Vagina (tissue), 2 donors: ENCODE results near the gene CCDC27.

Experiments used
- POLR2A ChIP-seq, 2 donors: fragments of 450-650 bp; IDR thresholded peaks; one replicate each; pipeline ENCODE4 v1.6.1; 2017; ENCODE audit warnings: antibody characterized with exemption in 2 of 2, mild to moderate bottlenecking in 2 of 2, moderate library complexity in 2 of 2
- POLR2AphosphoS5 ChIP-seq, 2 donors: sonication (generic); formaldehyde crosslinking; IDR thresholded peaks; one replicate each; pipeline ENCODE4 v1.9.0; 2017; ENCODE audit warnings: antibody characterized with exemption in 2 of 2, mild to moderate bottlenecking in 2 of 2, low read depth in 1 of 2; ENCODE audit not compliant: insufficient read depth in 1 of 2
- TF ChIP-seq, protein P1 (sequence below), 3 experiments: fragments of 450-650 bp in 2 of 3; fragments of 200-600 bp in 1 of 3; sonication (generic) in 1 of 3; IDR thresholded peaks; one replicate each; pipeline ENCODE4 v1.5.1; 2017 to 2019; ENCODE audit warnings: antibody characterized with exemption in 3 of 3, mild to moderate bottlenecking in 2 of 3, moderate library complexity in 2 of 3

DNA sequence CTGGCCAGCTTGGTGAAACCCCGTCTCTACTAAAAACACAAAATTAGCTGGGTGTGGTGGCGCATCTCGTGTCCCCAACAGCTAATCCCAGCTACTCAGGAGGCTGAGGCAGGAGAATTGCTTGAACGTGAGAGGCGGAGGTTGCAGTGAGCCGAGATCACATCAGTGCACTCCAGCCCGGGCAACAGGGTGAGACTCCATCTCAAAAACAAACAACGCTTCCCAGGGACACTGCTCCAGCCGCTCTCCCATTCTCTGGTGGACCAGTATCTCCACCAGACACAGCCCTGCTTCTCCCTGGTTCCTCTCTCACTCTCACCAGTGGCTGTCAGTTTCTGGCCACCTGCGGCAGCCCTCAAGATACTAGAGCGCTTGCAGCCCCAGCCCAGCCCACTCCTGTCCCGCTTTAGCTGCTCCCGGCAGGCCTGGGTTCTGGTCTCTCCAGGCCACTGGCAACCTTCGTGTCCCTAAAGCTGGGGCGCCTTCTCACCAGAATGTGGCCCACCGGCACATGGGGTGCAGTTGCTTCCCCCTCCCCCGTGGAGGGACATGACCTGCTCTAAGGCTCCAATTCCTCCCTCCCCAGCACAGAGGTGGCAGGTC, 65.0 kb downstream of the CCDC27 start:
- TF ChIP-seq, protein P1, sequence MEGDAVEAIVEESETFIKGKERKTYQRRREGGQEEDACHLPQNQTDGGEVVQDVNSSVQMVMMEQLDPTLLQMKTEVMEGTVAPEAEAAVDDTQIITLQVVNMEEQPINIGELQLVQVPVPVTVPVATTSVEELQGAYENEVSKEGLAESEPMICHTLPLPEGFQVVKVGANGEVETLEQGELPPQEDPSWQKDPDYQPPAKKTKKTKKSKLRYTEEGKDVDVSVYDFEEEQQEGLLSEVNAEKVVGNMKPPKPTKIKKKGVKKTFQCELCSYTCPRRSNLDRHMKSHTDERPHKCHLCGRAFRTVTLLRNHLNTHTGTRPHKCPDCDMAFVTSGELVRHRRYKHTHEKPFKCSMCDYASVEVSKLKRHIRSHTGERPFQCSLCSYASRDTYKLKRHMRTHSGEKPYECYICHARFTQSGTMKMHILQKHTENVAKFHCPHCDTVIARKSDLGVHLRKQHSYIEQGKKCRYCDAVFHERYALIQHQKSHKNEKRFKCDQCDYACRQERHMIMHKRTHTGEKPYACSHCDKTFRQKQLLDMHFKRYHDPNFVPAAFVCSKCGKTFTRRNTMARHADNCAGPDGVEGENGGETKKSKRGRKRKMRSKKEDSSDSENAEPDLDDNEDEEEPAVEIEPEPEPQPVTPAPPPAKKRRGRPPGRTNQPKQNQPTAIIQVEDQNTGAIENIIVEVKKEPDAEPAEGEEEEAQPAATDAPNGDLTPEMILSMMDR (IDR thresholded peaks at IDR 0.05), result no peak
- TF ChIP-seq POLR2A (IDR thresholded peaks at IDR 0.05) (no peak), POLR2AphosphoS5 (IDR thresholded peaks at IDR 0.05; ENCODE audit: insufficient read depth in 1 of 2, low read depth in 1 of 2) (no peak)
